Lower leg skin (tissue), 4 donors: Measurements from ENCODE around the gene PITPNC1. TPM values are rescaled to one million over a fixed set of nuclear protein-coding genes. Genes with fewer than 3 reads are reported as not detected.
A peak's percentile ranks its signal among the peaks of the same experiment; 100 is the strongest.
"Not testable (repeated sequence)": the region's sequence is repeated elsewhere in the genome, so short reads cannot be mapped to it uniquely, and the experiment has no call there.

Experiments
- DNase-seq, 2 donors: peaks; one replicate each; pipeline ENCODE4 v3.0.0-alpha.2; 2019; ENCODE audit warnings: low spot score in 2 of 2
- H3K4me3 ChIP-seq: fragments of 200-600 bp; sonication (generic); 2 replicates; pipeline ENCODE4 v1.5.1; 2017; ENCODE audit warnings: mild to moderate bottlenecking, low read depth; ENCODE audit not compliant: poor library complexity, severe bottlenecking
- POLR2A ChIP-seq, 2 donors: fragments of 450-650 bp; IDR thresholded peaks; one replicate each; pipeline ENCODE4 v1.6.1; 2016 to 2017; ENCODE audit warnings: antibody characterized with exemption in 2 of 2, mild to moderate bottlenecking in 1 of 2, moderate library complexity in 1 of 2
- WGBS, 2 donors: methylation state at CpG; one replicate each; pipeline ENCODE4 v1.1.5; 2018; 5-methylcytosine and 5-hydroxymethylcytosine counted together
- intact Hi-C: fragments of 100-400 bp; cut with DNase I; formaldehyde crosslinking; loops from one replicate; pipeline ENCODE4 v1.15.0; 2023; ENCODE audit warnings: low total_unique reads
- total RNA-seq, 4 donors: library from RNA; depleted of rRNA; stranded (reverse); fragments of >200 nt; gene quantifications; one replicate each; pipeline ENCODE4 v1.1.0, GENCODE V29; 2016
- TF ChIP-seq, protein P1 (sequence below), 3 donors: fragments of 450-650 bp; IDR thresholded peaks; one replicate each; pipeline ENCODE4 v1.5.1; 2016; ENCODE audit warnings: antibody characterized with exemption in 3 of 3, mild to moderate bottlenecking in 3 of 3, moderate library complexity in 2 of 3

Gene PITPNC1
- total RNA-seq, 4 donors from 2014 or later, result 1.7 to 8.2 (median 4.6) TPM

DNA sequence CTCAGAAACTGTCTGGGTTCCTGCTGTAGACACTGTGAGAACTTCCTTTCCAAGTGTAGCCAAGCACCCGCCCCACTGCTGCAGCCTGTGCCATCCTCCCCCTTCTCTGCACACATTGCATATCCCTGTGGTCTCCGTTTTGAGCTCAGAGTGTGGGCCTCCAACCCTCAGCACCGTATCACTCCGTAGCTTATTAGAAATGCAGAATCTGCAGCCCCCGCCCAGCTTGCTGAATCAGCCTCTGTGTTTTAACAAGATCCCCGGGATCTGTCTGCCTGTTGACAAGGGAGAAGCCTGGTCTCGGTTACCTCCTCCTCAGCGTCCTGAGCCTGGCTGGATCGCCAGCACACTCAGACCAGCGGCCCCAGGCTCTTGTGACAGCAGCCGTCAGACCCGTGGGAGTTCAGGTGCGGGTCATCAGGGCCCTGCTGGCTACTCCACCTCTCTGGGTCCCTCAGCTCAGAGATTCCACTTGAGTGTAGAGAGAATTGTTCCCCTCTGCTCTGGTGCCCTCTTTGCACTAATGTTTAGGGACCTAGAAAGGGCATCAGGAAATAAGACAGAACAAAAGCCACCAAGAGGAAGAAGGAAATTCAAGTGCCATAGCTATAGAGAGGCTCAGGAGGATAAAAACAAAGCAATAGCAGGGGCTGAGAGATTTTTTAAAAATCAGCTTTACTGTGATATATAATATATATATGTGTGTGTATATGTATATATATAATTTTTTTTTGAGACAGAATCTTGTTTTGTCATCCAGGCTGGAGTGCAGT lies 92.3 kb downstream of the PITPNC1 start:
- H3K4me3 ChIP-seq, result no peak overlapping the region
- DNase-seq, result peak in 1 of 2 donors; percentile 65
- intact Hi-C loops, result no loop called here
- no peak for TF ChIP-seq POLR2A (IDR thresholded peaks at IDR 0.05)
- TF ChIP-seq, protein P1, sequence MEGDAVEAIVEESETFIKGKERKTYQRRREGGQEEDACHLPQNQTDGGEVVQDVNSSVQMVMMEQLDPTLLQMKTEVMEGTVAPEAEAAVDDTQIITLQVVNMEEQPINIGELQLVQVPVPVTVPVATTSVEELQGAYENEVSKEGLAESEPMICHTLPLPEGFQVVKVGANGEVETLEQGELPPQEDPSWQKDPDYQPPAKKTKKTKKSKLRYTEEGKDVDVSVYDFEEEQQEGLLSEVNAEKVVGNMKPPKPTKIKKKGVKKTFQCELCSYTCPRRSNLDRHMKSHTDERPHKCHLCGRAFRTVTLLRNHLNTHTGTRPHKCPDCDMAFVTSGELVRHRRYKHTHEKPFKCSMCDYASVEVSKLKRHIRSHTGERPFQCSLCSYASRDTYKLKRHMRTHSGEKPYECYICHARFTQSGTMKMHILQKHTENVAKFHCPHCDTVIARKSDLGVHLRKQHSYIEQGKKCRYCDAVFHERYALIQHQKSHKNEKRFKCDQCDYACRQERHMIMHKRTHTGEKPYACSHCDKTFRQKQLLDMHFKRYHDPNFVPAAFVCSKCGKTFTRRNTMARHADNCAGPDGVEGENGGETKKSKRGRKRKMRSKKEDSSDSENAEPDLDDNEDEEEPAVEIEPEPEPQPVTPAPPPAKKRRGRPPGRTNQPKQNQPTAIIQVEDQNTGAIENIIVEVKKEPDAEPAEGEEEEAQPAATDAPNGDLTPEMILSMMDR (IDR thresholded peaks at IDR 0.05), result no peak
- 66 to 73% methylated on average over 13 of the region's 13 CpGs for WGBS, 2 donors

DNA sequence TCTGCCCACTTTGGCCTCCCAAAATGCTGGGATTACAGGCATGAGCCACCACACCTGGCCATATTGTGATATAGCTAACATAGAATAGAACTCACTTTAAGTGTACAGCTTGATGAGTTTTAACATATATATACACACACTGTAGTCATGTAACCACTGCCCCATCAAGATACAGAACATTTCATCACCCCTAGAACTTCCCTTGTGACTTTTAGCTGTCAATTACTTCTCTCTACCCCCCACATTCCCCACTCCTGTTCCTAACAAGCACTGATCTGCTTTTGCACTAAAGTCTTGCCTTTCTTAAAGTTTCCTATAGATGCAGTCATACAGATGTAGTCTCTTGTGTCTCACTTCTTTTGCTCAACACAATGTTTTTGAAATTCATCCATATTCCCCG lies 93.1 kb downstream of the PITPNC1 start:
- H3K4me3 ChIP-seq, result no peak overlapping the region
- no peak for TF ChIP-seq POLR2A (IDR thresholded peaks at IDR 0.05)
- TF ChIP-seq, protein P1 (IDR thresholded peaks at IDR 0.05), result no peak
- intact Hi-C loops, result loop anchor here (10.0 kb wide), 1 partner anchor 75 kb away; no protein-coding TSS in a partner anchor
- 100% methylated on average over 1 of the region's 1 CpG for WGBS, 2 donors
- peak in 1 of 2 donors; percentile 5 for DNase-seq

DNA sequence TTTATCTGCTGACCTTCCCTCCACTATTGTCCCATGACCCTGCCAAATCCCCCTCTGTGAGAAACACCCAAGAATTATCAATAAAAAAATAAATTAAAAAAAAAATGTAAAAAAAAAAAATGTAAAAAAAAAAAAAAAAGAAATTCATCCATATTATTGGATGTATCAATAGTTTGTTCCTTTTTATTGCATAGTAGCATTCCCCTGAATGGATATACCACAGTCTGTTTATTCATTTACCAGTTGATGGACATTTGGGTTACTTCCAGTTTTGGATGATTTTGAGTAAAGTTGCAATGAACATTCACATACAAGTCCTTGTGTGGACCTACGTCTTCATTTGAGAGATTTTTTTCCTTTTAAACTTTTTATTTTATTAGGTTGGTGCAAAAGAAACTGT lies 94.0 kb downstream of the PITPNC1 start:
- no peak for TF ChIP-seq POLR2A (IDR thresholded peaks at IDR 0.05)
- TF ChIP-seq, protein P1 (IDR thresholded peaks at IDR 0.05), result no peak
- H3K4me3 ChIP-seq, result no peak overlapping the region
- intact Hi-C loops, result loop anchor here (10.0 kb wide), 1 partner anchor 76 kb away; no protein-coding TSS in a partner anchor
- WGBS, 2 donors, result 45 to 100% methylated on average over 1 of the region's 1 CpG
- DNase-seq, result no peak

DNA sequence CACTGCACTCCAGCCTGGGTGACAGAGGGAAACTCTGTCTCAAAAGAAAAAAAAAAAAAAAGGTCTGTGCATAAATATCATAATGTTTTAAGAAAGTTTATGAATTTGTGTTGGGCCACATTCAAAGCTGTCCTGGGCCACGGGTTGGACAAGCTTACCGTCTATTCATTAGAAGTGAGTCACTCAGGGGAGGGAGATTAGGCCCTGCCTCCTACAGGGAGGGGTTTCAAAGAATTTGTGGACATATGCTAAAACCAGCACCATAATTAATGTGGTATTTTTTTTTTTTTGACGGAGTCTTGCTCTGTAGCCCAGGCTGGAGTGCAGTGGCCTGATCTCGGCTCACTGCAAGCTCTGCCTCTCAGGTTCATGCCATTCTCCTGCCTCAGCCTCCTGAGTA lies 95.5 kb downstream of the PITPNC1 start:
- peak in 1 of 2 donors; percentile 74 for DNase-seq
- intact Hi-C loops, result loop anchor here (10.0 kb wide), 1 partner anchor 78 kb away; no protein-coding TSS in a partner anchor

DNA sequence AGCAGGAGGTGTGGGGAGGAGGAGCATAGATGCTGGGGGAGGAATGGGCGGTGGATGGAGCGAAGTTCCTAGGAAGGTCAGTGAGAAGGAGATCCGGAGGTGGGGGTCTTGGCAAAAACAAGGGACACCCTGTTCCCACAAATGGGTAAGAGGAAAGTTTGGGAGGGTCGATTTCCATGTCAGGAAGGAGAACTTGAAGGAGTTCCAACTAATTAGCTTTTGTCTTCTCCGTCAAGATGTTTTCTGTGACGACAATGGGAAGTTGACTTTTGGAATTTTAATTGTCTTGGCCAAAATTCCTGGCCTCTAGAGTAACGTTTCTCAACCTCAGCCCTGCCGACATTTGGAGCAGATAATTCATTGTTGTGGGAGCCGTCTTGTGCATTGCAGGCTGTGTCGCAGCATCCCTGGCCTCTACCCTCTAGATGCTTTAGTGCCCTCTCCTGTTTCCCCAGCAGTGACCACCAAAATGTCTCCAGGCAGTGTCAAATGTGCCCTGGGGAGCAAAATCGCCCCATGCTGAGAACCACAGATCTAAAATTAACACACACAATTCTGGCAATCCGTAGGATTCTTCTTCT lies 97.1 kb downstream of the PITPNC1 start:
- no peak overlapping the region for H3K4me3 ChIP-seq
- 45 to 57% methylated on average over 12 of the region's 12 CpGs for WGBS, 2 donors
- intact Hi-C loops, result loop anchor here (10.0 kb wide), 1 partner anchor 79 kb away; no protein-coding TSS in a partner anchor
- TF ChIP-seq POLR2A (IDR thresholded peaks at IDR 0.05), result no peak
- TF ChIP-seq, protein P1 (IDR thresholded peaks at IDR 0.05), result no peak
- DNase-seq, result peak in 1 of 2 donors; percentile 85

More for the DNA sequence above, 95.5 kb downstream of the PITPNC1 start:
- H3K4me3 ChIP-seq, result not testable (repeated sequence)
- WGBS, 2 donors, result 46 to 60% methylated on average over 4 of the region's 4 CpGs
